A673 (cell line): ENCODE data around the gene POFUT1. TPM values are rescaled to one million over a fixed set of nuclear protein-coding genes. Genes with fewer than 3 reads are reported as not detected.

Experiments
- BruUV-seq: library from RNA; stranded (reverse); fragments of 400-500 nt; replicated peaks from 2 replicates; lab custom pipeline; 2021; lab: Mats Ljungman, UMichigan
- CTCF ChIA-PET: fragments of 300-600 bp; sonication (Branson Sonifier 250); formaldehyde crosslinking; loops from one replicate; lab custom pipeline; 2022; ENCODE audit warnings: antibody characterized with exemption; lab: Charles Lee
- POLR2A ChIA-PET: fragments of 300-600 bp; sonication (Branson Sonifier 250); formaldehyde crosslinking; loops from one replicate; lab custom pipeline; 2022; ENCODE audit warnings: antibody characterized with exemption; ENCODE audit not compliant: low non-redundant PET; lab: Charles Lee
- DNase-seq: peaks from one replicate; pipeline ENCODE4 v3.0.0-alpha.2; 2015; ENCODE audit warnings: low spot score
- H3K27ac ChIP-seq: fragments of 200-600 bp; sonication (generic); 2 replicates; pipeline ENCODE4 v1.5.1; 2016; ENCODE audit warnings: mixed run types, low read depth, mild to moderate bottlenecking, mixed read lengths, antibody characterized with exemption, low read length; ENCODE audit not compliant: poor library complexity, severe bottlenecking
- H3K27me3 ChIP-seq: fragments of 200-600 bp; sonication (generic); replicated peaks from 2 replicates; pipeline ENCODE4 v1.6.1; 2017; ENCODE audit warnings: mixed run types, low read depth, mild to moderate bottlenecking, mixed read lengths, antibody characterized with exemption, low read length; ENCODE audit not compliant: insufficient read depth, poor library complexity
- H3K36me3 ChIP-seq: fragments of 200-600 bp; sonication (generic); 2 replicates; pipeline ENCODE4 v1.6.1; 2016; ENCODE audit warnings: mixed run types, mild to moderate bottlenecking, mixed read lengths, antibody characterized with exemption, low read length; ENCODE audit not compliant: insufficient read depth, poor library complexity, severe bottlenecking
- H3K4me1 ChIP-seq: fragments of 200-600 bp; sonication (generic); 2 replicates; pipeline ENCODE4 v1.6.1; 2017; ENCODE audit warnings: mixed run types, mild to moderate bottlenecking, mixed read lengths, antibody characterized with exemption, low read length; ENCODE audit not compliant: insufficient read depth, poor library complexity, severe bottlenecking
- H3K4me3 ChIP-seq: fragments of 200-600 bp; sonication (generic); 2 replicates; pipeline ENCODE4 v1.5.1; 2016; ENCODE audit warnings: low read depth, mixed run types, mild to moderate bottlenecking, mixed read lengths, low read length; ENCODE audit not compliant: poor library complexity, severe bottlenecking
- H3K9me3 ChIP-seq: fragments of 200-600 bp; sonication (generic); 2 replicates; pipeline ENCODE4 v1.6.1; 2016; ENCODE audit warnings: mixed run types, low read depth, mild to moderate bottlenecking, mixed read lengths, antibody characterized with exemption, low read length; ENCODE audit not compliant: poor library complexity, severe bottlenecking
- CTCF ChIP-seq: fragments of 300-800, 200-600 bp; sonication (generic); conservative IDR thresholded peaks from 2 replicates; pipeline ENCODE4 v1.5.1; 2017; ENCODE audit warnings: low read depth, mild to moderate bottlenecking, antibody characterized with exemption, low read length, moderate library complexity, mixed read lengths
- EZH2 ChIP-seq: fragments of 200-600 bp; sonication (generic); IDR thresholded peaks from 2 replicates; pipeline ENCODE4 v1.6.1; 2017; ENCODE audit warnings: borderline replicate concordance, low read depth, mild to moderate bottlenecking, mixed read lengths, antibody characterized with exemption, low read length; ENCODE audit not compliant: poor library complexity, severe bottlenecking
- intact Hi-C: fragments of 100-400 bp; cut with micrococcal nuclease; formaldehyde crosslinking; loops from one replicate; pipeline ENCODE4 v1.10.0; 2022; ENCODE audit not compliant: unreplicated experiment
- total RNA-seq: library from RNA; stranded (reverse); gene quantifications from 2 replicates; pipeline ENCODE4 v1.2.3, GENCODE V29; 2021

The POFUT1 gene
- total RNA-seq, 1 experiment from 2014 or later = 55.9 TPM

- BruUV-seq = no TSS peak
- H3K27ac ChIP-seq = no peak overlapping the region
- TF ChIP-seq EZH2 = no peak
- TF ChIP-seq CTCF = no peak
- no peak overlapping the region for H3K4me3 ChIP-seq
- intact Hi-C loops = no loop called here
- DNase-seq = no peak
- ChIA-PET POLR2A (interaction anchor here (0.7 kb wide), 1 partner anchor 81 kb away, joined by 3 read pairs; no protein-coding TSS in a partner anchor), CTCF (no interaction called here)
- no peaks in the 10 kb centered on the region for H3K4me1 ChIP-seq
- no peaks in the 10 kb centered on the region for H3K27me3 ChIP-seq
- H3K9me3 ChIP-seq = no peaks in the 10 kb centered on the region
- H3K36me3 ChIP-seq = peaks cover 50% of the 10 kb centered on the region
These were observed 16.8 kb downstream of the POFUT1 start for GRCh38 chr20:32224463-32224862.

- ChIA-PET POLR2A (no interaction called here), CTCF (no interaction called here)
- Histone ChIP-seq H3K36me3 (peaks cover 53% of the 10 kb centered on the region), H3K27ac (no peak overlapping the region), H3K27me3 (no peaks in the 10 kb centered on the region), H3K4me1 (no peaks in the 10 kb centered on the region), H3K4me3 (no peak overlapping the region), H3K9me3 (no peaks in the 10 kb centered on the region)
- TF ChIP-seq EZH2 (no peak), CTCF (no peak)
- intact Hi-C loops = no loop called here
- no TSS peak for BruUV-seq
- DNase-seq = no peak
These were observed 18.7 kb downstream of the POFUT1 start for GRCh38 chr20:32226391-32226790.

- ChIA-PET POLR2A (no interaction called here), CTCF (no interaction called here)
- intact Hi-C loops = no loop called here
- peaks cover 8% of the 10 kb centered on the region for H3K4me1 ChIP-seq
- BruUV-seq = no TSS peak
- no peak overlapping the region for H3K4me3 ChIP-seq
- TF ChIP-seq EZH2 = no peak
- TF ChIP-seq CTCF = no peak
- peaks cover 58% of the 10 kb centered on the region for H3K36me3 ChIP-seq
- H3K27me3 ChIP-seq = no peaks in the 10 kb centered on the region
- H3K27ac ChIP-seq = no peak overlapping the region
- H3K9me3 ChIP-seq = no peaks in the 10 kb centered on the region
- no peak for DNase-seq
These were observed 19.6 kb downstream of the POFUT1 start for GRCh38 chr20:32227306-32227705.
